ENCODE results near the gene TM9SF1. TPM values are rescaled to one million over a fixed set of nuclear protein-coding genes. Genes with fewer than 3 reads are reported as not detected.
A peak's percentile ranks its signal among the peaks of the same experiment; 100 is the strongest.

Gene TM9SF1
- total and polyA plus RNA-seq, 10 of the 15 experiments (the other 5 are each of a cell fraction or from before 2014, with no cell fraction given), result 7.2 to 39.2 (median 17.6) TPM

DNA sequence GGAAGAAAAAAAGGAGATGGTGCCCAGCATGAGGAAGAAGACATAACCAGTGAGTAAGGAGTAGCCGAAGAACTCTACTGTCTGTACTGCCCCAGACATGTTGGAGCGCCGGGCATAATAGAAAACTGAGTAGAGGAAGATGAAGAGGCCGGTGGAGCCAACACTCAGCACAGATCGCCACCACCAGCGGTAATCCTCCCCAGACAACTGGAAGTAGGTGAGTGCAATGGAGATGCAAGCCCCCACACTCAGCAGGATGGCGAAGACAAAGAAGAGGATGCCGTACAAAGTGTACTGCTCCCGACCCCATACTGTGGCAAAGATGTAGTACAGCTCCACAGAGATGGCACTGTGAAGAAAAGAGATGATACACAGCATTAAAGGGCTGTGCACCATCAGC is 5.8 kb downstream of the TM9SF1 start:
- H3K9ac ChIP-seq (ENCODE audit: control insufficient read depth, insufficient read depth, low read length), result no peak overlapping the region

DNA sequence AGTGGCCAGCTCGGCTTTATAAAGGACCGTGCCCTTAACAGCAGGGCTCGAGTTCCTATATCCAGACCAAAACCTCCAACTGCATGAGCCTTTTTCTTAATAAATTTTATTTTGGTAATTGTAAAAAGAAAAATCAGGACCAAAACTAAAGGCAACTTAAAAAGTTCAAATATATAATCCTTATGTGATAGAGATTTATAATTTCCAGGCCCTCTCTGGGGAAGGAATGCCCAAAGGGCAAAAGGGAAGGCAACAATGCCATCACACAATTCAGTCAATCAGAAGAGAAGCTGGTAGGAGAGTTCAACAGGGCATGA is 6.2 kb downstream of the TM9SF1 start:
- Histone ChIP-seq H2AFZ (ENCODE audit: control insufficient read depth, low read depth, low read length) (peak overlapping the region; percentile 48; the same call in 1 of the 2 replicates), H3K27me3 (replicated peaks in 1 of 2; ENCODE audit: control insufficient read depth in 2 of 2, insufficient read depth in 2 of 2, low read length in 1 of 2) (no peaks in the 10 kb centered on the region), H4K20me1 (ENCODE audit: control insufficient read depth, insufficient read depth) (no peaks in the 10 kb centered on the region), H3K9ac (ENCODE audit: control insufficient read depth, insufficient read depth, low read length) (peak overlapping the region; percentile 69; the same call in 1 of the 2 replicates), H3K4me2 (ENCODE audit: control insufficient read depth, insufficient read depth) (peak overlapping the region; percentile 78), H3K36me3 (ENCODE audit: control insufficient read depth in 2 of 2, insufficient read depth in 2 of 2, low read length in 1 of 2) (peaks cover 16 to 19% of the 10 kb centered on the region in 2 experiments), H3K27ac (ENCODE audit: control insufficient read depth, insufficient read depth) (peak overlapping the region; percentile 17), H3K4me1 (ENCODE audit: control insufficient read depth, insufficient read depth, low read length) (0 out of 2 replicates have a peak, but pooled peaks cover 4% of the 10 kb centered on the region), H3K9me3 (replicated peaks; ENCODE audit: control insufficient read depth, insufficient read depth, low read length) (no peaks in the 10 kb centered on the region), H3K4me3 (no peak overlapping the region), H3K79me2 (ENCODE audit: control insufficient read depth, insufficient read depth, low read length) (peaks cover 24% of the 10 kb centered on the region)
- FAIRE-seq (no peak), DNase-seq (ENCODE audit: low read depth, low spot score) (no peak), ATAC-seq (no peak)
- SMC1A ChIA-PET (ENCODE audit: uncharacterized antibody, unreplicated experiment), result interaction anchor here (0.9 to 1.5 kb wide), 6 partner anchors 28 to 119 kb away, joined by 3 to 11 read pairs (median 4); partner anchors contain the start of genes CIDEB, DCAF11, IRF9 and NRL
- WGBS (ENCODE audit: insufficient coverage, insufficient replicate concordance, low lambda C conversion rate, missing lambda C conversion rate), result 0% methylated on average over 3 of the region's 3 CpGs
- TSS peak; percentile 53 for BruUV-seq (replicated peaks)
- RAD21 ChIA-PET (ENCODE audit: unreplicated experiment), result interaction anchor here (0.6 to 2.8 kb wide), 13 partner anchors 25 to 131 kb away, joined by 3 to 13 read pairs (median 4); partner anchors contain the start of genes CHMP4A, CIDEB, DCAF11 and DHRS1
- no peak for TF ChIP-seq PML (IDR thresholded peaks at IDR 0.05; ENCODE audit: low read length)
- TF ChIP-seq, protein P1, sequence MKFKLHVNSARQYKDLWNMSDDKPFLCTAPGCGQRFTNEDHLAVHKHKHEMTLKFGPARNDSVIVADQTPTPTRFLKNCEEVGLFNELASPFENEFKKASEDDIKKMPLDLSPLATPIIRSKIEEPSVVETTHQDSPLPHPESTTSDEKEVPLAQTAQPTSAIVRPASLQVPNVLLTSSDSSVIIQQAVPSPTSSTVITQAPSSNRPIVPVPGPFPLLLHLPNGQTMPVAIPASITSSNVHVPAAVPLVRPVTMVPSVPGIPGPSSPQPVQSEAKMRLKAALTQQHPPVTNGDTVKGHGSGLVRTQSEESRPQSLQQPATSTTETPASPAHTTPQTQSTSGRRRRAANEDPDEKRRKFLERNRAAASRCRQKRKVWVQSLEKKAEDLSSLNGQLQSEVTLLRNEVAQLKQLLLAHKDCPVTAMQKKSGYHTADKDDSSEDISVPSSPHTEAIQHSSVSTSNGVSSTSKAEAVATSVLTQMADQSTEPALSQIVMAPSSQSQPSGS (IDR thresholded peaks at IDR 0.05; ENCODE audit: low read length), result 0 out of 2 replicates have a peak, but pooled peaks have one; percentile 7
- TF ChIP-seq ZBED1 (IDR thresholded peaks at IDR 0.05; ENCODE audit: borderline replicate concordance), result no peak
- no peak for TF ChIP-seq SMAD5 (IDR thresholded peaks at IDR 0.05; ENCODE audit: low read depth)
- TF ChIP-seq IKZF2 (IDR thresholded peaks at IDR 0.05), result no peak
- TF ChIP-seq, protein P2, sequence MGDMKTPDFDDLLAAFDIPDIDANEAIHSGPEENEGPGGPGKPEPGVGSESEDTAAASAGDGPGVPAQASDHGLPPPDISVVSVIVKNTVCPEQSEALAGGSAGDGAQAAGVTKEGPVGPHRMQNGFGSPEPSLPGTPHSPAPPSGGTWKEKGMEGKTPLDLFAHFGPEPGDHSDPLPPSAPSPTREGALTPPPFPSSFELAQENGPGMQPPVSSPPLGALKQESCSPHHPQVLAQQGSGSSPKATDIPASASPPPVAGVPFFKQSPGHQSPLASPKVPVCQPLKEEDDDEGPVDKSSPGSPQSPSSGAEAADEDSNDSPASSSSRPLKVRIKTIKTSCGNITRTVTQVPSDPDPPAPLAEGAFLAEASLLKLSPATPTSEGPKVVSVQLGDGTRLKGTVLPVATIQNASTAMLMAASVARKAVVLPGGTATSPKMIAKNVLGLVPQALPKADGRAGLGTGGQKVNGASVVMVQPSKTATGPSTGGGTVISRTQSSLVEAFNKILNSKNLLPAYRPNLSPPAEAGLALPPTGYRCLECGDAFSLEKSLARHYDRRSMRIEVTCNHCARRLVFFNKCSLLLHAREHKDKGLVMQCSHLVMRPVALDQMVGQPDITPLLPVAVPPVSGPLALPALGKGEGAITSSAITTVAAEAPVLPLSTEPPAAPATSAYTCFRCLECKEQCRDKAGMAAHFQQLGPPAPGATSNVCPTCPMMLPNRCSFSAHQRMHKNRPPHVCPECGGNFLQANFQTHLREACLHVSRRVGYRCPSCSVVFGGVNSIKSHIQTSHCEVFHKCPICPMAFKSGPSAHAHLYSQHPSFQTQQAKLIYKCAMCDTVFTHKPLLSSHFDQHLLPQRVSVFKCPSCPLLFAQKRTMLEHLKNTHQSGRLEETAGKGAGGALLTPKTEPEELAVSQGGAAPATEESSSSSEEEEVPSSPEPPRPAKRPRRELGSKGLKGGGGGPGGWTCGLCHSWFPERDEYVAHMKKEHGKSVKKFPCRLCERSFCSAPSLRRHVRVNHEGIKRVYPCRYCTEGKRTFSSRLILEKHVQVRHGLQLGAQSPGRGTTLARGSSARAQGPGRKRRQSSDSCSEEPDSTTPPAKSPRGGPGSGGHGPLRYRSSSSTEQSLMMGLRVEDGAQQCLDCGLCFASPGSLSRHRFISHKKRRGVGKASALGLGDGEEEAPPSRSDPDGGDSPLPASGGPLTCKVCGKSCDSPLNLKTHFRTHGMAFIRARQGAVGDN (IDR thresholded peaks at IDR 0.05), result no peak
- CTCF ChIA-PET, result interaction anchor here (0.6 to 2.2 kb wide), 8 partner anchors 13 to 1815 kb away, joined by 3 to 9 read pairs (median 6); partner anchors contain the start of genes CHMP4A, CIDEB, IRF9 and TINF2
- intact Hi-C loops (cut with micrococcal nuclease; ENCODE audit: unreplicated experiment), result loop anchor here (2.0 kb wide), 1 partner anchor 108 kb away; no protein-coding TSS in a partner anchor
- in situ Hi-C loops (cut with MboI), result no loop called here
- POLR2A ChIA-PET, result interaction anchor here (0.9 to 3.0 kb wide), 8 partner anchors 13 to 242 kb away, joined by 3 to 28 read pairs (median 6); partner anchors contain the start of genes CHMP4A, CIDEB, IRF9 and PSME1

More for the DNA sequence above, 5.8 kb downstream of the TM9SF1 start:
- ChIA-PET POLR2A (interaction anchor here (1.0 to 3.0 kb wide), 8 partner anchors 14 to 241 kb away, joined by 3 to 28 read pairs (median 6); partner anchors contain the start of genes CHMP4A, CIDEB, IRF9 and PSME2), RAD21 (ENCODE audit: unreplicated experiment) (interaction anchor here (0.6 to 2.8 kb wide), 12 partner anchors 24 to 132 kb away, joined by 3 to 13 read pairs (median 4); partner anchors contain the start of genes CHMP4A, CIDEB, DCAF11 and DHRS1), SMC1A (ENCODE audit: uncharacterized antibody, unreplicated experiment) (interaction anchor here (0.9 to 1.5 kb wide), 5 partner anchors 28 to 119 kb away, joined by 3 to 11 read pairs (median 5); partner anchors contain the start of genes CIDEB, DCAF11, IRF9 and NRL), CTCF (interaction anchor here (0.6 to 2.2 kb wide), 8 partner anchors 14 to 1815 kb away, joined by 3 to 9 read pairs (median 6); partner anchors contain the start of genes CHMP4A, CIDEB, IRF9 and TINF2)
- Histone ChIP-seq H3K4me2 (ENCODE audit: control insufficient read depth, insufficient read depth) (peak overlapping the region; percentile 78), H3K36me3 (ENCODE audit: control insufficient read depth in 2 of 2, insufficient read depth in 2 of 2, low read length in 1 of 2) (peaks cover 12 to 19% of the 10 kb centered on the region in 2 experiments), H3K9me3 (replicated peaks; ENCODE audit: control insufficient read depth, insufficient read depth, low read length) (no peaks in the 10 kb centered on the region), H3K27ac (ENCODE audit: control insufficient read depth, insufficient read depth) (peak overlapping the region; percentile 17; the same call in 1 of the 2 replicates), H3K4me3 (no peak overlapping the region), H2AFZ (ENCODE audit: control insufficient read depth, low read depth, low read length) (no peak overlapping the region), H3K4me1 (ENCODE audit: control insufficient read depth, insufficient read depth, low read length) (peaks cover 4% of the 10 kb centered on the region; the same call in 1 of the 2 replicates), H3K27me3 (replicated peaks in 1 of 2; ENCODE audit: control insufficient read depth in 2 of 2, insufficient read depth in 2 of 2, low read length in 1 of 2) (no peaks in the 10 kb centered on the region), H3K79me2 (ENCODE audit: control insufficient read depth, insufficient read depth, low read length) (peaks cover 28% of the 10 kb centered on the region), H4K20me1 (ENCODE audit: control insufficient read depth, insufficient read depth) (no peaks in the 10 kb centered on the region)
- BruUV-seq (replicated peaks), result no TSS peak
- over 99% methylated on average over 9 of the region's 9 CpGs for WGBS (ENCODE audit: insufficient coverage, insufficient replicate concordance, low lambda C conversion rate, missing lambda C conversion rate)
- ATAC-seq, result no peak
- TF ChIP-seq POLR2AphosphoS2 (IDR thresholded peaks at IDR 0.05; ENCODE audit: low read depth, low read length), result no peak
- TF ChIP-seq RFX5 (IDR thresholded peaks at IDR 0.05; ENCODE audit: low read depth, low read length), result no peak
- TF ChIP-seq RUNX3 (IDR thresholded peaks at IDR 0.05; ENCODE audit: low read length), result no peak
- TF ChIP-seq JUNB (IDR thresholded peaks at IDR 0.05), result no peak
- in situ Hi-C loops (cut with MboI), result no loop called here
- no peak for DNase-seq (ENCODE audit: low read depth, low spot score)
- FAIRE-seq, result no peak
- intact Hi-C loops (cut with micrococcal nuclease; ENCODE audit: unreplicated experiment), result loop anchor here (2.0 kb wide), 1 partner anchor 107 kb away; no protein-coding TSS in a partner anchor

All from GM12878 (cell line).